MG63 (cell line): Measurements from ENCODE around the gene CDR2L. TPM values are rescaled to one million over a fixed set of nuclear protein-coding genes. Genes with fewer than 3 reads are reported as not detected.
"Not testable (repeated sequence)": the region's sequence is repeated elsewhere in the genome, so short reads cannot be mapped to it uniquely, and the experiment has no call there.

Experiments used
- DNase-seq: peaks from one replicate; pipeline ENCODE4 v3.0.0-alpha.2; 2020
- H3K27me3 ChIP-seq: fragments of 250-450 bp; sonication (Bioruptor Pico); 2 replicates; pipeline ENCODE4 v1.5.1; 2020; ENCODE audit warnings: mild to moderate bottlenecking, moderate library complexity
- H3K36me3 ChIP-seq: fragments of 250-450 bp; sonication (Bioruptor Pico); 2 replicates; pipeline ENCODE4 v1.5.1; 2020; ENCODE audit warnings: mild to moderate bottlenecking, moderate library complexity
- H3K4me3 ChIP-seq: fragments of 250-450 bp; sonication (Bioruptor Pico); 2 replicates; pipeline ENCODE4 v1.5.1; 2020; ENCODE audit warnings: mild to moderate bottlenecking, moderate library complexity
- H3K9me3 ChIP-seq: fragments of 250-450 bp; sonication (Bioruptor Pico); 2 replicates; pipeline ENCODE4 v1.5.1; 2020; ENCODE audit warnings: mild to moderate bottlenecking, moderate library complexity
- total RNA-seq: library from RNA; depleted of rRNA; stranded (reverse); fragments of >200 nt; shearing (Covaris generic); gene quantifications from 2 replicates; pipeline ENCODE4 v1.2.3, GENCODE V29; 2014; ENCODE audit warnings: low replicate concordance; rRNA removed

CDR2L gene
- total RNA-seq, 1 experiment from 2014 or later, result 4.2 TPM

DNA sequence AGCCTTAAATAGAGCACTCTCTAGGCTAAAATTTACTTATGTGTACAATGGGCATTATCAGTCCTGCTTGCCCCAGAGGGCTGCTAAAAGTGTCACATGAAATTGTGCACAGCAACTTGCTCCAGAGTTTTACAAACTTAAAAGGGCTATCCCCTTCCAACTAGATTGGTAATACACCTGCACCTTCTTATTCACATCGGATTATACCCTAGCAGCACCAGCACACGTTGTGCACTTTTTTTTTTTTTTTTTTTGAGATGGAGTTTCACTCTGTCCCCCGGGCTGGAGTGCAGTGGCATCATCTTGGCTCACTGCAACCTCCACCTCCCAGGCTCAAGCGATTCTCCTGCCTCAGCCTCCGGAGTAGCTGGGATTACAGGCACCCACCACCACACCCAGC is 56.4 kb downstream of the CDR2L start:
- DNase-seq, H3K27me3 ChIP-seq, H3K9me3 ChIP-seq, H3K4me3 ChIP-seq: not testable (repeated sequence)
- peaks cover 28% of the 10 kb centered on the region for H3K36me3 ChIP-seq

DNA sequence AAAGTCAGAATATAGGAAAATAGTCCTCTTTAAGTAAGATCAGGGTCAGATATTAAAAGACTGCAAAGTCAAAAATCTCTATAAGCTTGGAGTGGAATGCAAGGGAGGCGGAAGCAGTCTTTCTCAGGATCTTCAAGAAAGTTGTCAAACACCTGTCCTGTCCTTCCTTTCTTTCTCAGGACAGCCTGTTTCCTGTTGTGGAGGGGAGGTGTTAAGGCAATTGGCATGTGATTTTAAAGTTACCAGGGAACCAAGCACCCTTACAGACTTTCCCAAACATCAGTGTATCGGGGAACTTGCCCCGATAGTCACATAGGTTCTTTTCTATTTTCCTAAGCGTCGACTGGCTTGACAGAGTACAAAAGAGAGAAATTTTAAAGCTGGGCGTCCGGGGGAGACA is 57.3 kb downstream of the CDR2L start:
- Histone ChIP-seq H3K36me3 (peaks cover 26% of the 10 kb centered on the region), H3K27me3 (no peaks in the 10 kb centered on the region), H3K4me3 (no peak overlapping the region), H3K9me3 (no peaks in the 10 kb centered on the region)
- no peak for DNase-seq

DNA sequence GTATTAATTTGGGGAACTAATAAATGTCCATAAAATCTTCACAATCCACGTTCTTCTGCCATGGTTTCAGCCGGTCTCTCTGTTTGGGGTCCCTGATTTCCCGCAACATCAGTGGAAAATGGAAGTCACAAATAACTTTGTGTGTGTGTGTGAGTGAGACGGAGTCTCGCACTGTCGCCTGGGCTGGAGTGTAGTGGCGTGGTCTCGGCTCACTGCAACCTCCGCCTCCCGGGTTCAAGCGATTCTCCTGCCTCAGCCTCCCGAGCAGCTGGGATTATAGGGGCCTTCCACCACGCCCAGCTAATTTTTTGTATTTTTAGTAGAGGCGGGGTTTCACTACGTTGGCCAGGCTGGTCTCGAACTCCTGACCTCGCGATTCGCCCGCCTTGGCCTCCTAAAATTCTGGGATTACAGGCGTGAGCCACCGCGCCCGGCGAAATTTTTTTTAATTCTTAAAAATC is 58.5 kb downstream of the CDR2L start:
- H3K27me3 ChIP-seq, H3K9me3 ChIP-seq, DNase-seq: not testable (repeated sequence)
- Histone ChIP-seq H3K4me3 (peak overlapping the region; percentile 96), H3K36me3 (peaks cover 24% of the 10 kb centered on the region)

DNA sequence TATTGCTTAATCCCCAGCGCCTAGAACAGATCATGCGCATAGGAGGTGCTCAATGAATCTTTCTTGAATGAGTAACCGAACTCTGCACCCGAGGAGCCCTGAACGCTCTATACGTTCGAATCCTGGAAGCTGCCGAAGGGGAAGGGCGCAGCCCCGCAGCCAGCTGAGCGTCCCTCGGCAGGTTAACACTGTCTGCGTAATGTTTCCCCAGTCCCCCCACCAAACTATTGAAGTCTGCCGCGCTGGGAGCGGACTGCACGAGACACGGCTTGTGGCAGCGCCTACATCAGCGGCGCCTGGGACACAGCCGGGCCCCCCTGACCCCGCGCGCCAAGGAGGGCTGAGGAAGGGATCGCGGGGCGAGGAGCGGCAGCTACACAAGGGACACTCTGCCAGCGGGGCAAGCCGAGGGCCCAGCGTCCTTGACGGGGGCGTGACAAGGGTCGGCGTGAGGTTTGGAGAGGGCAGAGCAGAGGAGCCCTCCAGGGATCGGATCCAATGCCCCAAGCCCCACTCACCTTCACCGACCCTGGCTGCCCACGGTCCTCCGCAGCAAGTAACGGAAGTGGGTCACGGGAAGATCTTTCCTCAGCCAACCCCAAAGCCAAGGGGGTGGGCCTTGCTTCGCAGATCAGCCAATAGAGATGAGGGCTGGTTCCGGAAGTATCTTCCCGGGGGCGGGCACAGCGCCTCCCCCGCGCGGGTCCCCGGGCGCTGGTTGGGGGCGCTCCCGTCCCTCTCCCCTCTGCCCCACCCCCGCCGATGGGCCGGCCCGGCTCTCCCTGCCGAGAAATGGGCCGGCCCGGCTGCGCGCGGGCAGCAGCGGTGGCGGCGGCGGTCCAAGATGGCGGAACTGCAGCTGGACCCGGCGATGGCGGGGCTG is 59.2 kb downstream of the CDR2L start, which contains the start of the genes ATP5PD and KCTD2:
Gene ATP5PD (minus strand): TSS at position 563 of the 883 bp plus-strand sequence. CDS start 4,319 bp downstream, outside the sequence.
Gene KCTD2 (plus strand): TSS at position 819 of the 883 bp plus-strand sequence. CDS start 26 bp downstream, at position 845.
- Histone ChIP-seq H3K36me3 (peaks cover 25% of the 10 kb centered on the region), H3K9me3 (no peaks in the 10 kb centered on the region), H3K27me3 (no peaks in the 10 kb centered on the region), H3K4me3 (peak within 1 kb of the TSS; percentile 96)
- peak; percentile 97 for DNase-seq

DNA sequence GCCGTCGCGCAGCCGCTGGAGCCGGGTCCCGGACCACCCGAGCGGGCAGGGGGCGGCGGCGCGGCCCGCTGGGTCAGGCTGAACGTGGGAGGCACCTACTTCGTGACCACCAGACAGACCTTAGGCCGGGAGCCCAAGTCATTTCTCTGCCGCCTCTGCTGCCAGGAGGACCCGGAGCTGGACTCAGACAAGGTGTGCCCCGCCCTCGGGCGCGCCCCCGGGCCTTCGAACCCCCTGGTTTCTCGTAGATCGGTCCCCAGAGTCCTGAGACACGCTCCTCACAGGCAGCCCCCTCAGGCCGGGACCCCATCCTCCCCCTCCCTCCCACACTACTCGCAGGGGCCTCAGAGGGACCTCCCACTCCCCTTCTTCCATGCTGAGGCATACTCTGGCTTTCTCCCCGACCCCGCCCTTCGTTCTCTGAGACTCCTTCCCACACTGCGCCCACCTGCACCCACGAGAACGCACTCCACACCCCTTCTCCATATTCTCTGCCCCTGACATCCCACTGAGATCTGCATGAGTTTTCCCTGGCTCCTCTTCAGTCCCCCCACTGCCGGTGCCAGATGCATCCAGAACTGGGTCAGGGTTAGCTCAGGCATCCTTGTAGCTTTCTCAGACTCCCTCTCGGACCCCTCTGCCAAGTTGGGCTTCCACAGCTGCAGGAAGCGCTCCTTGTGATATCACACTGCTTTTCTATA is 60.1 kb downstream of the CDR2L start:
- Histone ChIP-seq H3K36me3 (peaks cover 26% of the 10 kb centered on the region), H3K9me3 (no peaks in the 10 kb centered on the region), H3K4me3 (peak overlapping the region; percentile 96)

DNA sequence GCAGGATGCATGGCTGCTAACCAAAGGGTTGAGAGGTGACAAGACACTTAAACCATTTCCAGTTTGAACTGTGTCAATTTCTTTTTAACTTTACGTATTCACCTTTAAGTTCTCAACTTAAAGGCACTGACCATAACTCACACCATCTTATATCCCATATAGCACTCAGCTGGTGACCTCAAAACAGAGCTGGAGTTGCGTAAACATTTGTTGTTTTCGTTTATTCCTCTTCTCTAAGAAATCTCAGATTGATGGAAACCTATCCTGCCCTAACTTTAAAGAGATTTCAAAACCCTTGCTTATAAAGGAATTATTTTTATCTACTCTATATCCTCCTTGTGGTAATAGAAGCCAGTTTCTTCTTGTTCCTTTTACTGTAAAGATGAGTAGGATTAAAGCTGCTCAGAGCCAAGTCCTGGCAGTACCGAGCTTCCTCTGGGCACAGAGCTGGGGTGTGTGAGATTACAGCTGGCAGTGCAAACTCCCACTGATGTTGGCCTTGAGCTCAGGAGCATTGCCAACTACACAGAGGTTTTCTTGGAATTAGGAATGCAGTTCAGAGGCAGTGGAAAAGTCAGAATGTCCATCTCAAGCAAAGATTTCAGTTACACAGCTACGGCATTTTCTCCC is 60.9 kb downstream of the CDR2L start:
- H3K27me3 ChIP-seq, result no peaks in the 10 kb centered on the region
- peak; percentile 92 for DNase-seq
- peak overlapping the region; percentile 96 for H3K4me3 ChIP-seq
- no peaks in the 10 kb centered on the region for H3K9me3 ChIP-seq
- H3K36me3 ChIP-seq, result peaks cover 35% of the 10 kb centered on the region

More for the DNA sequence above, 60.1 kb downstream of the CDR2L start:
- peak; percentile 28 for DNase-seq
- no peaks in the 10 kb centered on the region for H3K27me3 ChIP-seq

DNA sequence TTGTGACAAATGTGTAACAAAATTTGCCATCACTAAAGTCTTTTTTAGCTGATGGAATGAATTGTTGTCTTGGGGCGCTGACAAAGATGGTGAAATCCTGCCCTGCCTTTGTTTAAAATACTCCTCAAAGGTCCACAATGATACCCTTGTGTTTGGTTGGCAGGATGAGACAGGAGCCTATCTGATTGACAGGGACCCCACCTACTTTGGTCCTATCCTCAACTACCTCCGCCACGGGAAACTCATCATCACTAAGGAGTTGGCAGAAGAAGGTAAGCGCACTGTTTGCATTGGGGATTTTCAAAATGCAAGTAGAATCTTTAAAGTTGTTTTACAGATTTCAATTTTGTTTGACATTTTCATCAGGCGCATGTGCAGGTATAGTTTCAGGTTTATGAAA is 61.6 kb downstream of the CDR2L start:
- H3K36me3 ChIP-seq, result peaks cover 39% of the 10 kb centered on the region
- no peaks in the 10 kb centered on the region for H3K9me3 ChIP-seq
- DNase-seq, result no peak
- H3K27me3 ChIP-seq, result no peaks in the 10 kb centered on the region
- no peak overlapping the region; the same call in 1 of the 2 replicates for H3K4me3 ChIP-seq

DNA sequence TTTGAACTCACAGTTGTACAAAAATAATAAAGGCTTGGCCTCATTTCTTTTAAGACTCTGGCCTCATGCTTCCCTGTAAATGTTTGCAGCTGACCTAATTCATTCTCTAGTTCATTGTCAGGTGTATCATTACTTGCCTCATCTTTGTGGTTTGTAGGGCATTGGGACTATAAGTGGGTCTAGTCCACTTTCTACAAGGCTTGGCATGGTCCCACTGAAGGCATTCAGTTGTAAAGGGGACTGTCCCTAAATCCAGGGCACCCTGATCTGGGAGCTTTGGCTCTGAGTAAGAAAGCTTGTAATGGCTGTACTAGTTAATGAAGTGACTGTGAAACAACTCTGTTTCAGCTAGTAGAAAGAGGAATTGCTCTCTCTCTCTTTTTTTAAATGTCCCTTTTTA is 62.3 kb downstream of the CDR2L start:
- no peaks in the 10 kb centered on the region for H3K9me3 ChIP-seq
- no peaks in the 10 kb centered on the region for H3K27me3 ChIP-seq
- H3K36me3 ChIP-seq, result peaks cover 44% of the 10 kb centered on the region
- H3K4me3 ChIP-seq, result no peak overlapping the region
- DNase-seq, result no peak

DNA sequence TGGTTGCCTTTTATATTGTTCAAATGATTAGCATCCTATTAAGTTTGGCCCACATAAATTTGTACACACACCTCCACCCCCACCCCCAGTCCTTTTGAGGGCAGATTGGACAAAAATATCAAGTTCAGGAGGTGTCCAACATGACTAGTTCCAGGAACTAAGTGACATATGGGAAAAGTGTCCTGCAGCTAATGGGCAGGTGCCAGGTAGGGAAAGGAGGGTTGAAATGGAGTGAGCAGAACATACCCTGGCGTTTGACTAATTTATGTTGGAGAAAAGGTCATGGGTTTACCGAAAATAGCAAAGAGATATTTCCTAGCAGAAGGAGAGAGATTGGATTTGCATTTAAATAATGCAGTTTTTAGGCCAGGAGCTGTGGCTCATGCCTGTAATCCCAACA is 64.5 kb downstream of the CDR2L start:
- H3K9me3 ChIP-seq, result no peaks in the 10 kb centered on the region
- DNase-seq, result no peak
- H3K27me3 ChIP-seq, result no peaks in the 10 kb centered on the region
- H3K36me3 ChIP-seq, result peaks cover 52% of the 10 kb centered on the region
- no peak overlapping the region for H3K4me3 ChIP-seq

Other genes starting within 250 kb of the CDR2L start
- gene NHERF1, start 239.0 kb upstream of the CDR2L start, total RNA-seq, result 110 and 150 TPM in 2 replicates
- 46.8 and 51.6 TPM in 2 replicates for gene NAT9, start 211.3 kb upstream of the CDR2L start, total RNA-seq
- not detected in 2 replicates for gene GRIN2C, start 127.7 kb upstream of the CDR2L start, total RNA-seq
- 8.4 and 15.6 TPM in 2 replicates for gene FDXR, start 114.6 kb upstream of the CDR2L start, total RNA-seq
- gene FADS6, start 94.0 kb upstream of the CDR2L start, total RNA-seq, result not detected in 2 replicates
- not detected in 2 replicates for gene USH1G, start 64.4 kb upstream of the CDR2L start, total RNA-seq
- not detected in 2 replicates for gene OTOP2, start 63.4 kb upstream of the CDR2L start, total RNA-seq
- not detected in 2 replicates for gene OTOP3, start 51.7 kb upstream of the CDR2L start, total RNA-seq
- not detected in 2 replicates for gene HID1, start 14.9 kb upstream of the CDR2L start, total RNA-seq
- gene MRPL58, start 25.0 kb downstream of the CDR2L start, total RNA-seq, result 94.3 and 148 TPM in 2 replicates
- gene ATP5PD, start 59.3 kb downstream of the CDR2L start, total RNA-seq, result 296 and 323 TPM in 2 replicates
- gene KCTD2, start 59.6 kb downstream of the CDR2L start, total RNA-seq, result 15.6 and 17.0 TPM in 2 replicates
- 0.12 and 0.33 TPM in 2 replicates for gene SLC16A5, start 100.3 kb downstream of the CDR2L start, total RNA-seq
- 12.0 and 15.1 TPM in 2 replicates for gene ARMC7, start 122.3 kb downstream of the CDR2L start, total RNA-seq
- 29.1 and 92.2 TPM in 2 replicates for gene NT5C, start 144.1 kb downstream of the CDR2L start, total RNA-seq
- gene JPT1, start 166.9 kb downstream of the CDR2L start, total RNA-seq, result 117 and 285 TPM in 2 replicates
- gene SUMO2, start 195.3 kb downstream of the CDR2L start, total RNA-seq, result 145 and 181 TPM in 2 replicates
- gene NUP85, start 218.0 kb downstream of the CDR2L start, total RNA-seq, result 75.0 and 100 TPM in 2 replicates